GM19397 (cell line): Measurements from ENCODE around the gene KATNB1.
"Not testable (repeated sequence)": the region's sequence is repeated elsewhere in the genome, so short reads cannot be mapped to it uniquely, and the experiment has no call there.

Experiments
- ATAC-seq: cut with Tn5 transposase; IDR thresholded peaks from one replicate; pipeline ENCODE4 v1.9.1; 2021; ENCODE audit warnings: mild to moderate bottlenecking, moderate library complexity; ENCODE audit not compliant: unreplicated experiment

The KATNB1 gene

DNA sequence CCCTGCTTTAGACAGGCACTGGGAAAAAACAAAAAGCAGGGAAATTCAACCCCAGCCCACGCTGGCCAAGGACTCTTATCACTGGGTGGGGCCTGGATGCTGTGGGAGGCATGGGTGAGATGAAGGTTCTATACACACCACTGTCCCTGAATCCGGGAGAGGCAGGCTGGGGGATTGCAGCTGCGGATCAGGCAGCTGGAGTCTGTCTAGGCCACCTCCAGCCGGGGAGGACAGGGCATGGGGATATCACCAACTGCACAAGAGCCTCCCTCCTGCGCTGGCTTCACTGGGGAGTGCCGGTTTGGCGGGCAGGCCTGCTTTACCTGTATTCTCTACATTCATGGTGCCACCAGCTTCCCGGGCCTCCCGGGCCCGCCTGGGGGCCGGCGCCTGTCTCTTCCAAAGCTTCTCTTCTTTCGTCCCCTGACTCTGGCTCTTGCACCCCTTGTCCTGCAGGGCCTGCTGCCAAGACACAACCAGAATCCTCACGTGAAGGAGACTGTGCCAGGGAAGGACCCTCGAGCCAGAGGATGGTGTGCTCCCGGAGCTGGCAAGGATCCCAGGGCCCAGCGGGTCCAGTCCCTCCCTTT, 52.8 kb downstream of the KATNB1 start:
- no peak for ATAC-seq

DNA sequence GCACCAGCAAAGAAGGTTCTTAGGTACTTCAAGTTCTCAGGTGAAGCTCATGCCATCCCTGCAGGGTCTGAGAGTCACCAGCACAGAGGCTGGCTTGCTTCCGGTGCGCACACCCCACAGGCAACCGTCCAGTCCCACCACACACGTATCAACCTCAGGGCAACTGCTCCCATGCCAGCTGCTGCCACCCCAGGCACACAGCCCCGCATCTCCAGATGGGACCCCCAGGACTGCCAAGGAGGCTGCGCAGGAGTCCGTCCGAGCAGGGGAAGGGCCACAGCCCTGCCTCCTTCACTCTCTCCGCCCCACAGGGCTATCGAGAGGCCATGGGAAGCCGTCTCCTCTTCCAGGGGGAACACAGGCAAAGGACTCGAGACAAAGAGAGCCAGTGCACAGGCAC, 53.4 kb downstream of the KATNB1 start:
- no peak for ATAC-seq

DNA sequence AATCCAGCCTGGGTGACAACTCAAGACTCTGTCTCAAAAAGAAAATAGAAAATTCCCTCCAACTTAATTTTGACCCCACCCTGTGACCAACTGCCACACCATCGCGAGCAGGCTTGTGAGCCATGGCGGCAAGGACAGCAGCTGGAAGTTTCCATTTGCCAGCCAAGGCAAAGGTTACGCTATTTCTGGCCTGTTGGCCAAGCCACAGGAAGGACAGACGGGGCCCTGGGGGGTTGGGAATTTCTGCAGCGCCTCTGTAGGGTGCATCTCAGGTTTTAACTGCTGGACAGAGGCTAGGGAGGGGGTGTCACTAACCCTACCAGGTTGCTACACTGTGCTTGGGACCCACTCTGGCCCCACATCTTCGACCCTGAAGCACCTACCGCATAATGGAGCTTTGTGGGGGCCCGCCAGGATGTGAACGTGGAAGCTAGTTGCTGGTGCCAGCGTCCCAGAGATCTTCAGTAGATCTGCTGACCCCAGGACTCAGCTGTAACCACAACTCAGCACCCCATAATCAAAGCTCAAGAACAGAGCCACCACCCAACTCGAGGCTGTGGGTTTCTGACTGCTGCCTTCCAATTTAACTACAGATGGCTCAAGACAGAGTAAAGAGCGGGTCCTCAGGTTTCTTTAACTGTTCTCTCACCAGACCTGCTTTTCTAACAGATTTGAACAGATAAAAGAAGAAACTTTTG, 55.8 kb downstream of the KATNB1 start:
- ATAC-seq: no peak

DNA sequence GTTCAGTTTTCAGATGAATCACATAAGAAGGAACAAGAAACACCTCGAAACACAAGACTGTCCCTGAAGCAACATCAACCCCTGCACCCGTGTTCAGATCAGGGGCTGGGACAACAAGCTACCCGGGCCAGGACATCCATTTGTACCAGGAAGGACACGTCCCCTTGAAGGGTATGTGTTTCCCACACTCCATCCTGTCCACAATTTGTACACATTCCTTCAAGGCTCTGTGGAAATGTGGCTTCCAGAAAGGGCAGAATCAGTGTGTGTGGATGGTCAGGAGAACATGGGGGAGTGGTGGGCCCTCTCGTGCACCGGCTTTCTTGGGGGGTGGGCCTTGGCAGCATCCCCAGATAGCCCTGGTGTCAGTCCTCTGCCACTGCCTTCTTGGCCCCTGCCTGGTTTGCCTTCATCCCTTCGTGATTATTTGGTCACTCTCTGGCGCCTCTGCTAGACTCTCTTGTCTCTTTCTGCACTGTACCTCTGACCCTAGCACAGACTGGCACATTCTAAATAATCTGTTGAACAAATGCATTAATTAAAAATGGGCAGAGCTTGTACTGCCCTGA, 56.4 kb downstream of the KATNB1 start:
- no peak for ATAC-seq

DNA sequence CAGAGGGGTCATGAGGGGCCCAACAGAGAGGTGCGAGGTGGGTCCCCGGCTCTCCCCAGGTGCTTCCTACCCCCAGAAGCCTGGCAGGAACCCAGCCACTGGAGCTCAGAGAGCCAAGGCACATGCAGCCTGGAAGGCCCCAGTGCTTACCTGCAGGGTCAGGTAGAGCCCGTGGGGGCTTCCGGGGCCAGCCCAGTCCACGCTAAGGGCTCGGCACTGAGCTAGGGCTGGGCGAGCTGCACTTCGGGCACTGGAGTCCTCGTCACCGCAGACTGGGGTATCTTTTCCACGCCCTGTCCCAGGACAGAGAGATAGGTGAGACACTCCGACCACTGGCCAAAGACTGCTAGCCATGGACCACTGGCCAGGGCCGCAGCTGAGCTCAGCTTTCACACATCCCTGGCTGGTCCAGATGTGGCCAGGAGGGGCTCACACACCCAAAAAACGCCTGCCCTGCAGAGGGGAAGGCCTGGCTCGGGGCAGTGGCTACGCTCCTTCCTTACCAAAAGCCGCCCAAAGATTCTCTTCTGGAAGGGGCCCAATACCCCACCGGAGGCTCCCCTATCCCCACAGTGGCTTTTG, 59.4 kb downstream of the KATNB1 start:
- no peak for ATAC-seq

DNA sequence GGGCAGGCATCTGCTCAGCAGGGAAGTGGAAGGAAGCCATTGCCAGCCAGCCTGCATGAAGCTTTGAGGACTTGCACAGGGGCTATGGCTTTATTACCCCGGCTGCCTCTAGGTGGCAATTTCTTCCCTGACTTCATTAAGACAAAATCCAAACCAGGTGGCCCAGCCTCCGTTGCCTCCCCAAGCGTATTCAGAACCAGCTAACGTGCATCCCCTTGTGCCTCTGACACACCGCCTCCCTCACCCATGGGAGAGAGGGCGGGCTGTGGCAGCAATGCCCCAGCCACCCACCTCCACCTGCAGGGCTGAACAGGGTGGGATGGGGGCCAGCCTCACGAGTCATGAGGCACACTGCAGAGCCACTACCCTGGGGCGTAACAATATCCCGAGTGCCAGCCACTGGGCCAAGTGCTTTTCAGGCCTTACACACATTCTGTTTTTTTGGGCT, 59.9 kb downstream of the KATNB1 start:
- ATAC-seq: no peak

DNA sequence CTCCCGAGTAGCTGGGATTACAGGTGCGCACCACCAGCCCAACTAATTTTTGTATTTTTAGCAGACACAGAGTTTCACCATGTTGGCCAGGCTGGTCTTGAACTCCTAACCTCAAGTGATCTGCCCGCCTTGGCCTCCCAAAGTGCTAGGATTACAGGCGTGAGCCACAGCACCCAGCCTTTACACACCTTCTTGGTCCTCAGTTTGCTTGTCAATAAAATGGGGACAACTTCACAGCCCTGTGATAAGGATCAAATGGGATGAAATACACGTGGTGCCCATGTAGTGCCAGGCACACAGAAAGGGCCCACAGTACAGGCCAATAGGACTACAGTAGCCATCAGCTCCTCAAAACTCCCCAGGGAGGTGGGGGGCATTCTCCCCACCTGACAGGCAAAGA, 60.4 kb downstream of the KATNB1 start:
- ATAC-seq: not testable (repeated sequence)

DNA sequence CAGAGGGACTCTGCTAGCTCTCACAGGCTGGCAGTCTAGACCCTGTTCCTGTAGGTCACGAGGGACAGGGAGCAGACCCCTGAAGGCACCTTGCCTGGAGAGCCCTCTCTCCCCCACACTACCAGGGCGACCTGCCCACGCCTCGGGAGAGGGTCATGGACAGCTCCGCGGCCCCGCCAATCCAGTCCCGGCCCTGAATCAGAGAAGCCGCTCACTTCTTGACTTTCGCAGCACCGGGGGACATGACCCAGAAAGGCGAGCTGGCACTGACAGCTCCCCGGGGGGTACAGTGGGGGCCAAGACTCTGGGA, 61.6 kb downstream of the KATNB1 start:
- ATAC-seq: no peak

DNA sequence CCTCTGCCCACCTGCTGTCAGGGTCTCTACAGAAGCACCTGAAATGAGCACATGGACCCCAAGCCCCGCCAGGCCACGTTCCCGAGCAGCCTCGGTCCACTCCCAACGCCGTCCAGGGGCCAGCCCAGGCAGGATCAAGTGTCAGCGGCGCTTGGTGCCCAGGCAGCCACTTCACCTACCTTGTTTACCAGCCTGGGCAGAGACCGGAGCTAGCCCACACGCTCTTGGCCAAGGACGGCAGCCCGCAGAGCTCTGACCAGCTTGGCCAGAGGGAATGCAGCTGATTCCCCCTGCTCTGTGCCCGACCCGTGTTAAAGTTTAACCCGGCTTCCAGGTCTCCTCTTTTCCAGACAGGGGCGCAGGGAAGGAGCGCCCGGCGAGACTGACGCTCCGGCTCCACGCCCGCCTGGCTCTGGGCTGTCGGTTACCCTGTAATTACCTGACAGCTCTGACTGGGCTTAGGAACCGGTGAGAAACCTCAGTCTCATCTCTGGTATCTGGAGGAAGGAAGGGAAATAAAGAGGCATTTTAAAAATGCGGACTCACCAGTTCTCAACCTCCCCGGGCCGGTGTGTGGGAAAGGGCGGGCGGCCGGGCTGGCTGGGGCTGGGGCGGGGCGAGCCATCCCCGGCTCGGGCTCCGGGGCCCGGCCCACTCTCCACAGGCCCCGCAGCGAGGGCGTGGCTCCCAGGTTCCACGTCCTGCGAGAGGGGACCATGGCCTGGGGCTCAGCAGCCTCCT, 62.1 kb downstream of the KATNB1 start:
- no peak for ATAC-seq

DNA sequence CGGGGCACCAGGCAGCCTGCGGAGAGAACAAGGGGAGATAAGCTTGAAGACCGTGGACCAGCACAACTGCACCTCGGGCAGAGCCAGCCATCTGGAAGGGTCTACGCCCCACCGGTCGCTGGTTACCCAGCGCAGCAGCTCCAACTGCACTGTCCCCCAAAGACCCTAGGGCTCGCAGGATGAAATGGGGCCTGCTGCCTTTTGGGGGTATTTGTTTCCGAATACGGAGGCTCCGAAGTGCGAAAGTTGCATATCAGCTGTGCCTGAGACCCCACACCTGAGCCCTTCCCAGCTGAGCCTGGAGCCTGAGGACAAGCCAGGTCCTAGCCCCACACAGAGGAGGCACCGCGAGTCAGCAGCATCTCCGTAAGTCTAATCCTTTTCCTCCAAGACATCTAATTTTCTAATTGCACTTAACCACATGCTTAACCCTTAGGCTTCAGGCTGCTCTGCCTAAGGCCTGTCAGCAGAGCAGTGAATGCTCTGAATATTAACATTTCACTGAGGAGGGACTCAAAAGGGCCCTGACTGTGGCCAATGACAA, 62.8 kb downstream of the KATNB1 start:
- ATAC-seq: no peak

DNA sequence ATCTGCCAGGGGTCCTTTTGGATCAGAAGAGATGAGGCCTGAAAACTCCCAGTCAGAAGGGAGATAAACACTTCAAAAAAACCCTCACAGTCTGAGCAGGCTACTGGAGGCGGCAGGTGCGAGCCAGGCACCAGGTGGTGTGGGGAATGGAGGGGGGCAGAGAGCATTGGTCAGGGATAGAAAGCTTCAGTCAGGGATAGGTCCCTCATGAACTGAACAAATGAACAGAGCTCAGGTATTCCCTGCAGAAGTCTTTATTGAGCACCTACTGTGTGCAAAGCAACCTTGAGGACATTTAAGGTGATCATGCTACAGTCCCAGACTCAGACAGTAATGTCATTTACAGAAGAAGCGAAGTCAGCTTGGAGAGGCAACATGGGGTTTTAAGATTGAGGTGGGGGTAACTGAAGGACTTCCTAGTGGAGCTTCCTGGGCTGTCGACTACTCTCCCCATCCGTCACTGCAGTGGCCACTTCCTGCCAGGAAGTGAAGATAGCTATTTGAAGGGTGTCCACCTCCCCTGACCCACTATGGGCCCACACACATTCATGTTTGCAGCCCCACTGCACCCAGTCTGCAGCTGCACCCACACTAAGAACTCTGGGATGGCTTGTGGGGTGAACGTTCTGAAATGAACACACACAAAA, 63.5 kb downstream of the KATNB1 start:
- ATAC-seq: no peak

DNA sequence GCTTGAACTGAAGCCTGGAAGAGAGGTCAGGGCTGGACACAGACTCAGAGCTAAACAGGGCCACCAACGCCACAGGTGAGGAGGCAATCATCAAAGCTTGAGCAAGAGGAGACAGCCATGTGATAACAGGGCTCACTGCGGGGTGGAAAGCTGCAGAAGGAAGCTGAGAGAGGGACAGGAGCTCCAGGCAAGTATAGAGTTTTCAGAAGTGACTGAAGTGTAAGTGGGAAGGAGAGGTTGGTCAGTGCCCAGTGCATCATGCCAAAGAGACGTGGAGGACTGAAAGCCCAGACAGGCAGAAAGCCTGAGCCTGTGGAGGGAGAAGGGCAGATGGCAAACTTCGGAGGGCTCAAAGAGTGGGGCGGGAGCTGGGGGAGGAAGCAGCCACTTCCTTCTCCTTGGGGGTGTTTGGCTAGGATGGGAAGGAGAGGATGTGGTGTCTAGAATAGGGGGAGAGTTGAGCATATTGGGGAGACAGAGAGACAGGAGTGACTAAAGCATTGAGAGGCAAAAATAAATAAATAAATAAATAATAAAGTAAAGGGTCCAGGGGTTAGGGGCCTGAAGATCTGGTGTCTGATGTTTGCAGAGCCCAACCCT, 64.1 kb downstream of the KATNB1 start:
- ATAC-seq: no peak

DNA sequence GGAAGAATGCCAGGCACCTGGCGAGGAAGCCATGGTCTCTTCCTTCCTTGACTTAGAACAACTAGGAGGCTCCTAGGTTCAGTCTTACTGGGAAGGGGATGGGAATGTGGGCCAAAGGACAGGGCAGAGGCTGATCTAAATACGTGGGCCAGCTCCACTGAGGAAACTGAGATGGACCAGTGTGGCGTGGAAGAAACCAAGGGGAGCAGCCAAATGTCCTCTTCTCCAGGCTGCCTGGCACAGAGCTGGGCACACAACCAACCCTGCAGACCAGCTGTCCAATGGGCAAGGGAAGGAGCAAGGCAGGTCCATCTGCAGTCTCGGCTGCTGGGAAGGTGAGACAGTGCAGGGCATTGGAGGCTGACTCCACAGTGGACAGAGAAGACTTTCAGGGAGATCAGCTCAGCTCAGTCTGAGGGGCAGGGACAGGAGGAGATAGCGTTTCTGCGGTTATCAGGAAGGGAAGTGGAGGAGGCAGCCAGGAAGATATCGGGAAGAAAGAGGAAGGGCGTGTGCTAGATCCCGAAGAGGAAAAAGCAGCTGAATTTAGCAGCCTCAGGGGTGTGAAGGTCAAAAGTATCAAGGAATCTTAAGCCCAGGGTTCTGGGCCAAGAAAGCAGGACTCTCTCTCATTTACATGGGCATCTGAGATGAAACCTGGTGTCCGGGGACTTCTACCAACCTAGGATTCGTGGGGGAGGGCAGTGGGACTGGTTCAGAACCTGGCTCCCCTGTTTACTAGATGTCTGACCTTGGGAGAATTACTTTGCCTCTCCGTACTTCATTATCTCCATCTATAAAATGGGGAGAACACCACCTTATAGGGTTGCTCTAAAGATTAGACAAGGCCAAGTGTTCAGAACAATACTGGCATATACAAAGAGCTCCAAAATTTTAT, 64.9 kb downstream of the KATNB1 start:
- ATAC-seq: no peak

DNA sequence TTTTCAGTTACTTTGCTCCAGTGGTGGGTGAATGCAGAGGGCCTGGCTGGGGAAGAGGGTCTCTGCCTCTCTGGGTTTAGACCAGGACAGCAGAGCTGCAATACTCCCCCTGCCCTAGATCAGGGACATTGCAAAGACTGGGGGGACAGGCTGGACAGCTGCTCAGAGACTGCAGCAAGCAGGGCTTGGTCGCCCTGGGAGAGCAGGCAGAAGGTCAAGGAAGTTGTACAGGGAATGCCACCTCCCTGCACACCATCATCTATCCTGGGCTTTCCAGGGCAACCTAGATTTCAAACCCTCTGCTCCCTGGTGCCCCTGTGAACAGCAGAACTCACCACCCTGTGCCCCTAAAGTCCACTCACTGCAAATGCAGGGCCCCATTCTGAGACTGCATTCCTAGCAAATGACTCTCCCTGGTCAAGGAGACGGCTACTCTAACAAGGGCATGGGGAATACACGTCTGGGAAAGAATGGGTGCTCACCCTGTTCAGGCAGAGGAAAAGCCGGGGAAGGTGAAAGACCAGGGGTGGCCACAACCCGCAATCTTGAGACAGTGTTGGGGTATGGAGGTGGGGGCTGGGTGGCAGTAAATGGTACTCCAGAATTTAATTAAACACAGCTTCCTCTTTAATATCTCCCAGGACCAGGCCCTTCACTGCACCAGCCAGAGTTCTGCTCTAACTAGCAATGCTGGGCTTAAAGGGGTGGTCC, 65.7 kb downstream of the KATNB1 start:
- ATAC-seq: no peak

DNA sequence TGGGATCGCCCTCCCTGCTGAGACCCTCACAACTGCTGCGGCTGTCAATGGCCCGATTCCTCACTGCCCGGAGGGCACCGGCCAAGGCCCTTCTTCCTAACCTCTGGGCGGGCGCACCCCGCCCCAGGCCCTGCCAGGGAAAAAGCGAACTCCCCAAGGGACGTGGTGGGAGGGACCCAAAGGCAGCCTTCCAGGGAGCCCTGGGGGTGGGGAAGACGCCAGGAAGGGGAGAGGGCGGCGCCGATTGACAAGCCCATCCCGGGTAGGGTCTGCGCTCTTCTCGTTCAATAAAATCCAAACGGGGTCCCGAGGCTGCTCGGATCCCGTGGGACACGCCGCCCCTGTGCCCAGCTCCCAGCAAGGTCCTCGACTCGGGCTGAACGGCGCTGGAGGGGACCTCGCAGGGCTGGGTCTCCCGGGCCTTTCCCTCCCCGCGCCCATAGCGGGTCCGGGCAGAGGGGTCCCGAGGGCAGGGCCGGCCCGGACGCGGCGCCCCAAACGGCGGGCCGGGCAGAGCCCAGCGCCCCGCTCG, 66.3 kb downstream of the KATNB1 start:
- peak; percentile 21 for ATAC-seq

DNA sequence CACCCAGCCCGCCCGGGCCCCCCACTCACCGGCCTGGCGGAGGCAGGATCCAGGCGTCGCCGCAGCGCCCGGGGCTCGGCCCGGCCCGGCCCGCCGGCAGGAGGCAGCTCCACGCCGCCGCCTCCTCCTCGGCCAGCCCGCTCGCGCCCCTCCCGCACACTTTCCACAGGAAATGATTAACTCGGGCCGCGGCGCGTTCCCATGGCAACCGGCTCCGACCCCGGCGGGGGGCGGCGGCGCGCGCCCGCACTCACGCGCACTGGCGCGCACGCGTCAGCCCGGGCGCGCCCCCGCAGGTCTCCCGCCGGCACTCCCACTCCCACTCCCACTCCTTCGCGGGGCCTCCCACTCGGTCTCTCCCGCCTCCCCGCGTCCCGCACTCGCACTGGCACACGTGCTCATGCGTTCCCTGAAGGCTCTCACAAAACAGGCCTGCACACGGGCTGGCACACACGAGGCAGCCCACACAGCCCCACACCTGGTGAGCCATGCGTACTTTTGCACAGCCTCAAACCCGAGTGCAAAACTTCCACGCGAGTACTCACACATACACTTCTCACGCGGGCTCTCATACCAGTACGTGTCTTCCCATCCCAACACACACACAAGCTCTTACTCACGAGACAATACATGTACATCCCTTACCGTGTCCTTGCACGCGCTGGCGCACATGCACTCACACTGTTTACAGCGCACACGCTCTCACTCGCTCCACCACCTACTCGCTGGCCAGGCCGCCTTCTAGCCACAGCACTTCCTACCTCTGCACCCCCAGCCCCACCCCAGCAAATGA, 67.0 kb downstream of the KATNB1 start, which contains the start of gene KIFC3:
Gene KIFC3 (minus strand): TSS at position 151 of the 793 bp plus-strand sequence. CDS start 4,248 bp downstream, outside the sequence.
- peak; percentile 71 for ATAC-seq

DNA sequence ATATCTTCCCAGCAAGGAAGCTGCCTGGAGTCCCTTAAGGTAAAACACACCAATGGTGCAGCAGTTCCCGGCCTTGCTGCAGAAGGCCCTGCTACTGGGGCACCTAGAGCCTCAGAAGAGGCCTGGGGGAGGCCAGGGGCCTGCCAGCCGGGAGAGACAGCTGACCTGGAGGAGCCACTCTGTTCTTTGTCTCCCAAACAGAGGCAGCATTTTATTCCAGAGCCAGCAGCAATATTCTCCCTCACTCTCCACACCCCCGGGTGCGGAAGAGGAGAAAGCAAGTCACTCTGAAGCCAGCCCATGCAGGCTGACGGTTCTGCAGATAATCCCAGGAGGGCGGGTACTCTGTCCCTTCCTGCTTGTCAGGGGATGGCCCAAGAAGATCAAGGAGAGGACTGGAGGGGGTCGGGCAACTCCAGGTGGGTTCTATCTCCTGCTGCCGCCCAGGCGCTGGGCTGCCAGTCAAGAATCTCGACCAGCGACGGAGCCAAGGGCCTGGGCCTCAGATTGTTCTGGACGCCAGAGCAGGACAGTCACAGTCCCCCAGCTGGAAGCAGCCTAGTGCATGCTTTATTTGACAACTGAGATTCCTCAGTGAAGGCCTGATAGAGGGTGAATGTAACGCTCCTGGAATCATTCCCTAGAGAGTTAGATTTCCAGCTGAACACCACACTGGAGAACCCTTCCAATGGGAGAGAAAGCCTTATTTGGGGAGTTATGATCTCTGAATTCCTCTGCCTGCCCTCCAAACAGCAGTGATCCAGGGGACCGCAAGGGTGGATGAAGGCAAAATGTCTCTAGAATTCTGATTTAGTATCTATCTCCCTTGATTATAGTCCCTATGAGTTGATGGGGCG, 67.8 kb downstream of the KATNB1 start:
- ATAC-seq: no peak
